Measurements from ENCODE around the gene CREB5. TPM values are rescaled to one million over a fixed set of nuclear protein-coding genes. Genes with fewer than 3 reads are reported as not detected.
A peak's percentile ranks its signal among the peaks of the same experiment; 100 is the strongest.

The CREB5 gene
- total and polyA plus RNA-seq, 4 experiments from 2014 or later = not detected

- peaks cover 13% of the 10 kb centered on the region for H3K4me1 ChIP-seq (ENCODE audit: insufficient read depth, low read length)
- H3K36me3 Mint-ChIP-seq = no peaks in the 10 kb centered on the region
- POLR2A ChIA-PET (ENCODE audit: partially characterized antibody) = no interaction called here
- no peak overlapping the region for H3K4me3 ChIP-seq (ENCODE audit: low read length in 2 of 2)
- H3K27me3 Mint-ChIP-seq = peaks cover 22 to 31% of the 10 kb centered on the region in 2 donors
- H3K4me1 Mint-ChIP-seq = peaks cover 7 to 12% (median 8%) of the 10 kb centered on the region in 4 donors
- intact Hi-C loops (cut with micrococcal nuclease) = no loop called here
- H3K27ac ChIP-seq (ENCODE audit: low read depth, low read length) = no peak overlapping the region
- no peaks in the 10 kb centered on the region for H3K36me3 ChIP-seq (ENCODE audit: insufficient read depth, low read length)
- peaks cover 0 to 3% (median 0%) of the 10 kb centered on the region in 8 donors for H3K9me3 Mint-ChIP-seq
- no peaks in the 10 kb centered on the region for H3K9me3 ChIP-seq (ENCODE audit: control insufficient read depth in 1 of 2, low read length in 2 of 2)
- H3K4me3 Mint-ChIP-seq = peak overlapping the region in 7 of 8 donors; percentile 29 to 89 (median 56)
- no peak for DNase-seq
- CTCF ChIA-PET (ENCODE audit: partially characterized antibody) = interaction anchor here (1.3 to 1.6 kb wide), 2 partner anchors 11 to 17 kb away, joined by 4 to 5 read pairs; no protein-coding TSS in a partner anchor
- H3K27me3 ChIP-seq (ENCODE audit: insufficient read depth, low read length) = peaks cover 9% of the 10 kb centered on the region
- no peak overlapping the region for H3K27ac Mint-ChIP-seq
Measured at GRCh38 chr7:28854750-28855074, 442.4 kb downstream of the CREB5 start.

GRCh38 chr7:28855538-28856217 lies 443.4 kb downstream of the CREB5 start:
- peaks cover 13% of the 10 kb centered on the region for H3K4me1 ChIP-seq (ENCODE audit: insufficient read depth, low read length)
- DNase-seq = no peak
- H3K27ac ChIP-seq (ENCODE audit: low read depth, low read length) = no peak overlapping the region
- H3K27ac Mint-ChIP-seq = no peak overlapping the region
- no peaks in the 10 kb centered on the region for H3K36me3 ChIP-seq (ENCODE audit: insufficient read depth, low read length)
- ChIA-PET POLR2A (ENCODE audit: partially characterized antibody) (no interaction called here), CTCF (ENCODE audit: partially characterized antibody) (no interaction called here)
- H3K27me3 Mint-ChIP-seq = peaks cover 28 to 31% of the 10 kb centered on the region in 2 donors
- H3K9me3 Mint-ChIP-seq = peaks cover 0 to 3% (median 0%) of the 10 kb centered on the region in 8 donors
- peaks cover 7 to 12% (median 8%) of the 10 kb centered on the region in 4 donors for H3K4me1 Mint-ChIP-seq
- H3K27me3 ChIP-seq (ENCODE audit: insufficient read depth, low read length) = peaks cover 9% of the 10 kb centered on the region
- H3K4me3 Mint-ChIP-seq = peak overlapping the region in 1 of 8 donors; percentile 39
- H3K9me3 ChIP-seq (ENCODE audit: control insufficient read depth in 1 of 2, low read length in 2 of 2) = no peaks in the 10 kb centered on the region
- no peak overlapping the region for H3K4me3 ChIP-seq (ENCODE audit: low read length in 2 of 2)
- intact Hi-C loops (cut with micrococcal nuclease) = no loop called here
- no peaks in the 10 kb centered on the region for H3K36me3 Mint-ChIP-seq

GRCh38 chr7:28856656-28857055 lies 444.3 kb downstream of the CREB5 start:
- Mint-ChIP-seq H3K4me3 (no peak overlapping the region), H3K27me3 (peaks cover 24 to 26% of the 10 kb centered on the region in 2 donors), H3K9me3 (peaks cover 0 to 3% (median 0%) of the 10 kb centered on the region in 8 donors), H3K4me1 (peaks cover 7 to 12% (median 8%) of the 10 kb centered on the region in 4 donors), H3K36me3 (no peaks in the 10 kb centered on the region), H3K27ac (no peak overlapping the region)
- DNase-seq = no peak
- Histone ChIP-seq H3K27ac (ENCODE audit: low read depth, low read length) (no peak overlapping the region), H3K4me1 (ENCODE audit: insufficient read depth, low read length) (peaks cover 13% of the 10 kb centered on the region), H3K4me3 (ENCODE audit: low read length in 2 of 2) (no peak overlapping the region), H3K9me3 (ENCODE audit: control insufficient read depth in 1 of 2, low read length in 2 of 2) (no peaks in the 10 kb centered on the region), H3K27me3 (ENCODE audit: insufficient read depth, low read length) (peaks cover 5% of the 10 kb centered on the region), H3K36me3 (ENCODE audit: insufficient read depth, low read length) (no peaks in the 10 kb centered on the region)
- intact Hi-C loops (cut with micrococcal nuclease) = no loop called here
- ChIA-PET POLR2A (ENCODE audit: partially characterized antibody) (no interaction called here), CTCF (ENCODE audit: partially characterized antibody) (interaction anchor here (2.1 kb wide), 1 partner anchor 70 kb away, joined by 4 read pairs; no protein-coding TSS in a partner anchor)

GRCh38 chr7:28858206-28858605 lies 445.9 kb downstream of the CREB5 start:
- peaks cover 12% of the 10 kb centered on the region for H3K4me1 ChIP-seq (ENCODE audit: insufficient read depth, low read length)
- Mint-ChIP-seq H3K9me3 (peaks cover 0 to 3% (median 0%) of the 10 kb centered on the region in 8 donors), H3K36me3 (no peaks in the 10 kb centered on the region), H3K4me3 (no peak overlapping the region), H3K27me3 (peaks cover 23 to 28% of the 10 kb centered on the region in 2 donors), H3K27ac (no peak overlapping the region), H3K4me1 (peaks cover 5 to 11% (median 8%) of the 10 kb centered on the region in 4 donors)
- intact Hi-C loops (cut with micrococcal nuclease) = no loop called here
- no peak overlapping the region for H3K27ac ChIP-seq (ENCODE audit: low read depth, low read length)
- H3K4me3 ChIP-seq (ENCODE audit: low read length in 2 of 2) = no peak overlapping the region
- H3K27me3 ChIP-seq (ENCODE audit: insufficient read depth, low read length) = peaks cover 5% of the 10 kb centered on the region
- no peak for DNase-seq
- H3K9me3 ChIP-seq (ENCODE audit: control insufficient read depth in 1 of 2, low read length in 2 of 2) = no peaks in the 10 kb centered on the region
- ChIA-PET POLR2A (ENCODE audit: partially characterized antibody) (no interaction called here), CTCF (ENCODE audit: partially characterized antibody) (interaction anchor here (2.1 kb wide), 1 partner anchor 69 kb away, joined by 4 read pairs; no protein-coding TSS in a partner anchor)
- no peaks in the 10 kb centered on the region for H3K36me3 ChIP-seq (ENCODE audit: insufficient read depth, low read length)

GRCh38 chr7:28858895-28859294 lies 446.6 kb downstream of the CREB5 start:
- Mint-ChIP-seq H3K27ac (no peak overlapping the region), H3K9me3 (peaks cover 0 to 3% (median 0%) of the 10 kb centered on the region in 8 donors), H3K36me3 (no peaks in the 10 kb centered on the region), H3K27me3 (peaks cover 17 to 28% of the 10 kb centered on the region in 2 donors), H3K4me3 (no peak overlapping the region), H3K4me1 (peaks cover 0 to 5% (median 2%) of the 10 kb centered on the region in 4 donors)
- POLR2A ChIA-PET (ENCODE audit: partially characterized antibody) = no interaction called here
- DNase-seq = no peak
- CTCF ChIA-PET (ENCODE audit: partially characterized antibody) = no interaction called here
- no peak overlapping the region for H3K4me3 ChIP-seq (ENCODE audit: low read length in 2 of 2)
- H3K27ac ChIP-seq (ENCODE audit: low read depth, low read length) = no peak overlapping the region
- no peaks in the 10 kb centered on the region for H3K9me3 ChIP-seq (ENCODE audit: control insufficient read depth in 1 of 2, low read length in 2 of 2)
- H3K27me3 ChIP-seq (ENCODE audit: insufficient read depth, low read length) = peaks cover 5% of the 10 kb centered on the region
- peaks cover 5% of the 10 kb centered on the region for H3K4me1 ChIP-seq (ENCODE audit: insufficient read depth, low read length)
- intact Hi-C loops (cut with micrococcal nuclease) = no loop called here
- H3K36me3 ChIP-seq (ENCODE audit: insufficient read depth, low read length) = no peaks in the 10 kb centered on the region

- no peak overlapping the region for H3K4me3 ChIP-seq (ENCODE audit: low read length in 2 of 2)
- Mint-ChIP-seq H3K9me3 (peaks cover 0 to 3% (median 0%) of the 10 kb centered on the region in 8 donors), H3K27me3 (peaks cover 9 to 22% of the 10 kb centered on the region in 2 donors), H3K36me3 (no peaks in the 10 kb centered on the region), H3K27ac (no peak overlapping the region), H3K4me1 (no peaks in the 10 kb centered on the region), H3K4me3 (no peak overlapping the region)
- no peaks in the 10 kb centered on the region for H3K9me3 ChIP-seq (ENCODE audit: control insufficient read depth in 1 of 2, low read length in 2 of 2)
- no peaks in the 10 kb centered on the region for H3K36me3 ChIP-seq (ENCODE audit: insufficient read depth, low read length)
- no peak overlapping the region for H3K27ac ChIP-seq (ENCODE audit: low read depth, low read length)
- no peaks in the 10 kb centered on the region for H3K27me3 ChIP-seq (ENCODE audit: insufficient read depth, low read length)
- no peak for DNase-seq
- ChIA-PET CTCF (ENCODE audit: partially characterized antibody) (no interaction called here), POLR2A (ENCODE audit: partially characterized antibody) (no interaction called here)
- no peaks in the 10 kb centered on the region for H3K4me1 ChIP-seq (ENCODE audit: insufficient read depth, low read length)
- intact Hi-C loops (cut with micrococcal nuclease) = no loop called here
Measured at GRCh38 chr7:28861825-28862224, 449.5 kb downstream of the CREB5 start.

GRCh38 chr7:28862595-28863272 lies 450.4 kb downstream of the CREB5 start:
- H3K27me3 Mint-ChIP-seq = peaks cover 5 to 22% of the 10 kb centered on the region in 2 donors
- Histone ChIP-seq H3K36me3 (ENCODE audit: insufficient read depth, low read length) (no peaks in the 10 kb centered on the region), H3K4me1 (ENCODE audit: insufficient read depth, low read length) (no peaks in the 10 kb centered on the region), H3K27me3 (ENCODE audit: insufficient read depth, low read length) (no peaks in the 10 kb centered on the region), H3K9me3 (ENCODE audit: control insufficient read depth in 1 of 2, low read length in 2 of 2) (no peaks in the 10 kb centered on the region), H3K4me3 (ENCODE audit: low read length in 2 of 2) (no peak overlapping the region), H3K27ac (ENCODE audit: low read depth, low read length) (no peak overlapping the region)
- peaks cover 0 to 3% (median 0%) of the 10 kb centered on the region in 8 donors for H3K9me3 Mint-ChIP-seq
- no peaks in the 10 kb centered on the region for H3K36me3 Mint-ChIP-seq
- no peak for DNase-seq
- ChIA-PET POLR2A (ENCODE audit: partially characterized antibody) (no interaction called here), CTCF (ENCODE audit: partially characterized antibody) (no interaction called here)
- no peak overlapping the region for H3K27ac Mint-ChIP-seq
- no peaks in the 10 kb centered on the region for H3K4me1 Mint-ChIP-seq
- intact Hi-C loops (cut with micrococcal nuclease) = no loop called here
- no peak overlapping the region for H3K4me3 Mint-ChIP-seq

All from CD4-positive, alpha-beta memory T cell (primary cell).